Fibroblast of upper back skin (primary cell): Measurements from ENCODE around the gene PLA2G6.

Experiments used
- DNase-seq: peaks from one replicate; pipeline ENCODE4 v3.0.0-alpha.2; 2013

Gene PLA2G6

GRCh38 chr22:38214302-38215056 lies 32.8 kb upstream of the PLA2G6 start:
- peak; percentile 65 for DNase-seq

- no peak for DNase-seq
These were observed 32.3 kb upstream of the PLA2G6 start for GRCh38 chr22:38213990-38214301.

- no peak for DNase-seq
These were observed 31.8 kb upstream of the PLA2G6 start for GRCh38 chr22:38213319-38213989.

GRCh38 chr22:38212442-38212841 lies 30.8 kb upstream of the PLA2G6 start:
- no peak for DNase-seq

- DNase-seq = no peak
These were observed 29.9 kb upstream of the PLA2G6 start for GRCh38 chr22:38211556-38211955.

- no peak for DNase-seq
These were observed 26.9 kb upstream of the PLA2G6 start for GRCh38 chr22:38208551-38208968.

- no peak for DNase-seq
These were observed 26.3 kb upstream of the PLA2G6 start for GRCh38 chr22:38207898-38208432.

GRCh38 chr22:38205261-38206128 lies 23.9 kb upstream of the PLA2G6 start:
- peak; percentile 88 for DNase-seq

- DNase-seq = no peak
These were observed 23.2 kb upstream of the PLA2G6 start for GRCh38 chr22:38204784-38205183.

GRCh38 chr22:38203855-38204514 lies 22.4 kb upstream of the PLA2G6 start:
- DNase-seq = peak; percentile 49

- DNase-seq = no peak
These were observed 21.6 kb upstream of the PLA2G6 start for GRCh38 chr22:38203090-38203810.

GRCh38 chr22:38202437-38203089 lies 20.9 kb upstream of the PLA2G6 start:
- peak; percentile 77 for DNase-seq

- peak; percentile 97 for DNase-seq
These were observed 20.2 kb upstream of the PLA2G6 start, which contains the start of gene MAFF for GRCh38 chr22:38201711-38202436. Gene MAFF (plus strand): TSS chr22:38201994. CDS start chr22:38213854, 11,860 bp downstream.

- no peak for DNase-seq
These were observed 19.7 kb upstream of the PLA2G6 start for GRCh38 chr22:38201371-38201710.

- DNase-seq = no peak
These were observed 18.4 kb upstream of the PLA2G6 start for GRCh38 chr22:38199826-38200559.

- no peak for DNase-seq
These were observed 15.3 kb upstream of the PLA2G6 start for GRCh38 chr22:38196791-38197419.

- DNase-seq = no peak
These were observed 11.9 kb upstream of the PLA2G6 start for GRCh38 chr22:38193580-38193979.

GRCh38 chr22:38192475-38192863 lies 10.8 kb upstream of the PLA2G6 start:
- DNase-seq = no peak

GRCh38 chr22:38191731-38192474 lies 10.3 kb upstream of the PLA2G6 start:
- DNase-seq = no peak
